T47D (cell line): ENCODE results near the gene RPS6KL1.
A peak's percentile ranks its signal among the peaks of the same experiment; 100 is the strongest.

Experiments used
- DNase-seq, 2 experiments: peaks; one replicate each; pipeline versions ENCODE4 v3.0.0 to v3.0.0-alpha.2; 2011 to 2012; ENCODE audit warnings: low read depth in 1 of 2, low spot score in 1 of 2
- JUND ChIP-seq: IDR thresholded peaks from 2 replicates; pipeline ENCODE4 v1.6.1; 2012; ENCODE audit warnings: low read depth
- in situ Hi-C: cut with HindIII; loops from 2 replicates; pipeline ENCODE4 v1.10.0; 2016; ENCODE audit warnings: low sequenced_read_pairs, low pct_unique_long_range_greater_than_20kb

RPS6KL1 gene

DNA sequence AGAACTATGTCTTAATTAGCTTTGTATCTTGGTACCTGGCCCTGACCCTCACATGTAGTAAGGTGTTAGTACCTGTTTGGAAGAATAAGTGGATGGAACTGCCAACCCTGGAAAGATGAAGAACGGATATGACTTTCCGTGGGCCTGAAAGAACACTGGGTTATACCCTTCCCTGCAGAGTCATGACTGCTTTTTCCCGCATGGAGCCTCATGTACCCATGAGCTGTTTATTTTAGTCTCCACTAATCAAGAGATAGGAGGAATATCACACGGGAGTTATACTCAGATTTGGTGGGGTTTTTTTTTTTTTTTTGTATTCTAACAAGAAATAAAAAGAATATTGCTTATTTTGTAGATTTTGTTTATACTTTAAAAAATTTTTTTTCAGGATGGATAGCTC lies 25.4 kb downstream of the RPS6KL1 start:
- in situ Hi-C loops, result no loop called here
- TF ChIP-seq JUND, result no peak
- DNase-seq, result no peak

DNA sequence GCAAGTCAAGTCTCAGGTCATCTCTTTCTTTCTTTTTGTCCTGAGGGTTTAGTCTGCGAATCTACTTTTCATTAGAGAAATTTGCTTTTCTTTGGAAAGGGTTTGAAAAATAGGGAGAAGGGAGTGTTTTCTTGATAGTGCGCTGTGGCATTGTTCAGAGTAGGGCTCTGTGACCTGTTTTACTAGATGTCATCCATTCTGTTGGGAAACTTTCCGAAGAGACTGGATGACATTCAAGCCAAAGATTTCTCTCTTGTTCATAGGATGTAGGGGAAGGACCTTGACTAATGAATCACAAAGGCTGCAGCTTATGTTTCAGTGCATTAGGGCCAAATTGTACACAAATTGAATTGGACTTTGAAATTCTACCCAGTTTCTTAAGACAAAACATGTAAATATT lies 26.7 kb downstream of the RPS6KL1 start:
- TF ChIP-seq JUND, result no peak
- in situ Hi-C loops, result no loop called here
- DNase-seq, result no peak

DNA sequence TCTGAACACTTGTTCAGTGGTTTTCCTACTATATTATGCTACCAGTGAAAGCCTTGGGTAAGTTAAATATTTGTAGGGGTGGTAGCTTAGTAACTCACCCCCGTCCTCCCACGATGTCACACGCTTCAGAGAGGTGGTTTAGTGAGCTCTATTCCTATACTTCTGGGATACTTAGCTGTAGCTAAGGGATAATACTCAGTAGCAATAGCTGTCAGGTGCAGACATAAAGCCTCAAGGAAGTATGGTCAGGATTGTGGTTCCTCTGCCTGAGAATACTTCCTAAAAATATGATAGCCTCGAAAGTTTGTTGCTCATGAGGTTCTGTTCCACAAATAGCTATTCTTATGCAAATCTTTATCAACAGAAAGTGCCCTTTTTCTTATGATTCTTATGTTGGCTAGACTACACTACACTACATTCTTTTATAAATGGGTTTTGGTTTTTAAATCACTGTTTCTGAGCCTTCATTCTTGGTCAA lies 29.4 kb downstream of the RPS6KL1 start:
- in situ Hi-C loops, result no loop called here
- TF ChIP-seq JUND, result no peak
- no peak for DNase-seq

DNA sequence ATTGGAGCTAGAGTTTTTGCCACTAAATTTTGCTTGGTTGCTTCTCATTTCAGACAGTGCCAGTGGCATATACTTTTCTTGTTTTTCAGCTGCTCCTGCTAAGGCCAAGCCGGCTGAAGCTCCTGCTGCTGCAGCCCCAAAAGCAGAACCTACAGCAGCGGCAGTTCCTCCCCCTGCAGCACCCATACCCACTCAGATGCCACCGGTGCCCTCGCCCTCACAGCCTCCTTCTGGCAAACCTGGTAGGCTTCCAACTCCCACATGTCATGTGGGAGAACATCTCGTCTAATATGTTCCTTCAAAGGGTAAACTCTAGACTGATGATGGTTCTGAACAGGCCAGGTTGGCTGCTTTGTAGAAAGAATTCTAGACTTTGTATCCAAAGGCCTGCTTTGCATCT lies 30.3 kb downstream of the RPS6KL1 start:
- no peak for DNase-seq
- in situ Hi-C loops, result no loop called here

DNA sequence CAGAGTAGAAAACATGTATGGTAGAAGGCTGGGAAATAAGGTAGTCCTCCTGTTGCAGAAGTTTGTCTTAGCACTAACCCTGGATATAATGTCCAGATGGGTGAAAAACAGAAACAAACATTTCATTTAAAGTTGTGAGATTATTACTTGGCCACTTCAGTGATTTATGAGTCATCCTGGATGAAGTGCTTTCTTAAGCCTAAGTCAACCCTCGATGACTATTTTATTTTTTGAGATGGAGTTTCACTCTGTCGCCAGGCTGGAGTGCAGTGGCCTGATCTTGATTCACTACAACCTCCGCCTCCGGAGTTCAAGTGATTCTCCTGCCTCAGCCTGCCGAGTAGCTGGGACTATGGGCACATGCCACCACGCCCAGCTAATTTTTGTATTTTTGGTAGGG lies 31.2 kb downstream of the RPS6KL1 start:
- no peak for TF ChIP-seq JUND
- in situ Hi-C loops, result no loop called here

More for the DNA sequence above, 30.3 kb downstream of the RPS6KL1 start:
- TF ChIP-seq JUND, result no peak

DNA sequence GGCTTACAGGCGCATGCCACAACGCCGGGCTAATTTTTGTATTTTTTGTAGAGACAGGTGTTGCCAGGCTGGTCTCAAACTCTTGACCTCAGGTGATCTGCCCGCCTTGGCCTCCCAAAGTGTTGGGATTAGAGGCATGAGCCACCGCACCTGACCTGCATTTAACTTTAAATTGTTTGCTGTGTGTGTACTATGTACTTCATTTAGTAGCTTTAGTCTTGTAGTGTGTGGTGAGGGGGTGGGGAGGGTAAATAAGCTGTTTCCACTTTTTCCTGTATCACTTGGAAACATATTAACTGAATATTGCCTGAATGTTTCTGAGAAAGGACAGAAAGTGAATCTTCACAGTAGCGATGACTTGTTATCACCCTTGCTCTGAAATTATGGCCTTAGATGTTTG lies 32.8 kb downstream of the RPS6KL1 start:
- in situ Hi-C loops, result no loop called here
- no peak for DNase-seq
- no peak for TF ChIP-seq JUND

More for the DNA sequence above, 31.2 kb downstream of the RPS6KL1 start:
- DNase-seq, result no peak

DNA sequence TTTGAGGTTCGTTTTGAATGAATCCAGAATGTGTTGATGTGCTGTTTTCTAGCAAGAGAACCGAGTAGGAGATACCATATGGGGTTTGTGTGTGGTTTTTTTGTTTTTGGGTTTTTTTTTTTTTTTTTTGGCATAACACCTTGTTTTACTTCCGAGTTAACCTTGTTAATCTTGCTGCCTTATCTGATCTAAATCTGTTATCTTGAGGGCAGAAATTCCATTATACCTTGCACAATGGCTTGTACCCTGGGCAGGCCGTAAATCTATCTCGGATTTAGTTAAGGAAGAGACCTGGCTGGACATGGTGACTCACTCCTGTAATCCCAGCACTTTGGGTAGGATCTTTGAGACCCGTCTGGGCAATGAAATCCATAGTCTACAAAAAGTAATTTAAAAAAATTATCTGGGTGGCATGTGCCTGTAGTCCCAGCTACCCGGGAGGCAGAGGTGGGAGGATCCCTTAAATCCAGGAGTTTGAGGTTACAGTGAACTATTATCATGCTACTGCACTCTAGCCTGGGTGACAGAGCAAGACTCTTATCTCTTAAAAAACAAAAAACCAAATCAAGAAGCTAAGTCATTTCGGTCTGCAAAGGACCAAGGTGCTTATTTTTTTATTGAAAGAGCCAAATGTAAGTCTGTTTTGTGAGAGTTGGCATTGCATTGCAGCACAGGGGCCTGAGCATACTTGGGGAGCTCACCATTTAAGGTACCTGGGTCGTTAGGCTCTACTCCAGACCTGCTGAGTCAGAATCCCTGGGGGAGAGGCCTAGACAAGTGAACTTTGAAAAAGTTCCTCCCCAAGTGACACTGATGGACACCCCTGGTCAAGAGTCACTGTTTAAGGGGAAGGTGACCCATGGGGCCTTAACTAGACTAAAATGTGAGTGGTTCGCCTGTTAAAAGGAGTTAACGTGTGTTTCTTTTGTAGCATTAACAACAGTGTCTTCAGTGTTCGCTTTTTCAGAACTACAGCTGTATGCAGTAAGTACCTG lies 34.6 kb downstream of the RPS6KL1 start:
- in situ Hi-C loops, result no loop called here
- DNase-seq, result no peak
- no peak for TF ChIP-seq JUND

DNA sequence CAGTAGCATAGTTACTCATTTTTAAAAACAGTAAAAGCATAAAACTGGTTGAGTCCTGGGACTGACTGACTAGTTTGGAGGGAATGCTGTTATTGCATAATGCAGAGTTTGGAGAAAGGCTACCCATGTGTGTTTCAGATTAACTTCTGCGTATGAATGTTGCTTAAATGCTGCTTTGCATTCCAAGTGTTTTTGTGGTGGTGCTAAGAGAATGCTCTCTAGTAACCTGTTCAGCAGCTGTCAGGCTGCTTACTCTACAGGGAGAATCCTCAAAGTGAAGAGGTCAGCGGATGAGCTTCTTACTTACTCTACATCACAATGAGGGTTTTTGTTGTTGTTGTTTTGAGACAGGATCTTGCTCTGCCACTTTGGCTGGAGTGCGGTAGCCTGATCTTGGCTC lies 37.1 kb downstream of the RPS6KL1 start:
- no peak for DNase-seq
- in situ Hi-C loops, result no loop called here
- TF ChIP-seq JUND, result no peak

DNA sequence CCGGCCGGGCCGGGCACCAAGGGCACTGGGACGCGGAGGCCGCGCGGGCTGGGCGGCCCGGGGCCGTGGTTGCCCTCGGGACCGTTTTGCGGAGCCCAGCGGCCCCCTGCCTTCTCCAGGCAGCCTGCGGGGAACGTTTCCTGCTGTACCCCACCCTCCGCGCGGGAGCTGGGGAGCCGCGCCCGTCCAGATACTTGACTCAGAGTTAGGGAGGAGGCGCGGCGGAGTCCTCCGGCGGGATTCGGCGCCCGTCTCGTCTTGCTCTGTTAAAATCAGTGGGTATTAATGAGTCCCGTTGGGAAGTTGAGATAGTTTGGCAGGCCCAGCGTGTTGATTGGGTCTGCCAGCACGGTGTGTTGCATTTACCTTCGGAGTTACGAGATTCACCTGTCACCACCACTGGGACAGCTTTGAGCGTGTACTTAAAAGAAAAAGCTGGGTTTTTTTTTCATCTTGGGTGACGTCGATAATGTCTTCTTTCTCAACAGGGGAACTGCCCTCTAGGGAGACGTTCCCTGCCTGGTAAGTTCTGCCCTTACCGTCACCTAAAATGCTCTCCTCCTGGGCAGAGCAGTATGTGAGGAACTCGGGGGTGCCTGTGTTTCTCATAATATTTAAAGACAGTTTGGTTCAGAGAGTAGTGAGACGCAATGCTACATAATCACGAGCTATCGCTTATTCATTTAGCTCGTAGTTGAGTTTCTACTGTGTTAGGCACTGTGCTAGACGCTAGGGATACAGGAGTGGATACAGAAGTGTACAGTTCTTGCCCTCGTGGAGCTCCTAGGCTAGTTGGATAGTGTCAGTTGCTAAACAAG lies 40.7 kb downstream of the RPS6KL1 start:
- peak; percentile 37 for DNase-seq
- no peak for TF ChIP-seq JUND
- in situ Hi-C loops, result no loop called here

DNA sequence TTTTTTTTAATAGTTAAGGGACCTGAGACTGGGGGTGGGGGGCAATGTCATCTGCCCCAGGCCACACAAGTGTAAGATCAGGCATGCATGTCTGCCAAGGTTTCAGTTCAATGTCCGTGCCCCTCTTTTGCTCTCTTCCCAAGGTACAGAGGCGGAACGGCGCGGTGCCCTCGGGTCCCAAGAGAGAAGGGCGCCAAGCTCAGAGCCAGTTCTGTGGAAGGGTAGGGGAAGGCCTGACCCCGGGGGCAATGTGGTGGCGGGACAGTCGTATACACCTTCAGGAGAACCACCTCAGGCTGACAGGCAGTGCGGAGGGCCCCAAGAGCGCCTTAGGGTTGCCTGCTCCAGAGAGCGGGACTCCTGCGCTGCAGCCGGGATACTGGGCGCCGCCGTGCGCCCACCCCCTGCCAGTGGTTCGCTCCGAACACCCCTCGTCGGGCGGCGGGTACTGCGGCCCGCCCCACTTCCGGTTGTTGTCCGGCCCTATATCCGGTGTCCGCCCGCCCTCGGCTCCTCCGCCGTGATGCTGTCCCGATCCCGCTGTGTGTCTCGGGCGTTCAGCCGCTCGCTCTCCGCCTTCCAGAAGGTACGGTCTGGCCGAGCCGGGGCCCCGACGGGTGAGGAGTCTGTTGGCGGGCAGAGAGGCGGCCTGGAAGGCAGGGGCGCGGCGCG lies 41.5 kb downstream of the RPS6KL1 start, which contains the start of gene DLST:
Gene DLST (plus strand): TSS at position 486 of the 672 bp plus-strand sequence. CDS start 38 bp downstream, at position 524.
- peak; percentile 93 to 97 for DNase-seq
- no peak for TF ChIP-seq JUND
- in situ Hi-C loops, result no loop called here

DNA sequence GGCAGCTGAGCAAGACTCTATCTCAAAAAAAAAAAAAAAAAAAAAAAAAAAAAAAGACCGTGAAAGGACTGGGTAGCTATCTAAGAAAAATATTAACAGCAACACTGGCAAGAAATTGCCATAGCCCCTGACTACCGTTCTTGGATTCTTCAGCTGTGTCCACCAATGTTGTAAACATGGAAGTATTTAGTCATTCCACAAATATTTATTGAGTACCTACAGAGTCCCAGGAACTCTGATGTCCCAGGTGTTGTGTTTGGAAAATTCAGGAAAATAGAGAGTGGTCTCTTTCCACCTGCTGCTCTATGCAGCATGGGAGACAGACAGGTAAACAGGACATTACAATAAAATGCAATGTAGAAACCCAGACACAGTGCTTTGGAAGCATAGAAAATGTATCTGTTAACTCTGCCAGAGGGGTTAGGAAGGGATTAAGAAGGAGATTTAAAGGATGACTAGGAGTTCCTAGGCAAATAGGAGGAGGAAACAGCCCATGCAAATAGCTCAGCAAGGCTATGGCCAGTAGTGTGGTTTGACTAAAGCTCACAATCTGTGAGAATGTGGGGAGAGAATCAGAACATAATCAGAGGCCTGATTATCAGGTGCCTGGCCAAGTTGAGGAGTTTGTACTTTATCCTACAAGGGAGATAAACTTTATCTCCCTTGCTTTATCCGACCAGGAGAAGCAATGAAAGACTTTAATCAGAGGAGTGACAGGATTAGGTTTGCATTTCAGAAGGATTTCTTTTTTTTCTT lies 43.5 kb downstream of the RPS6KL1 start:
- TF ChIP-seq JUND, result no peak
- peak in 1 of 2 experiments; percentile 26 for DNase-seq

More for the DNA sequence above, 43.5 kb downstream of the RPS6KL1 start:
- in situ Hi-C loops, result no loop called here
